ENCODE results near the gene WSB1.
"Not testable (repeated sequence)": the region's sequence is repeated elsewhere in the genome, so short reads cannot be mapped to it uniquely, and the experiment has no call there.

Gene WSB1

GRCh38 chr17:27279132-27279531, 14.8 kb upstream of the WSB1 start:
- DNase-seq (ENCODE audit: low read depth, low spot score) = not testable (repeated sequence)

- no peak for DNase-seq (ENCODE audit: low read depth, low spot score)
Measured at GRCh38 chr17:27280527-27280926, 13.4 kb upstream of the WSB1 start.

- no peak for DNase-seq (ENCODE audit: low read depth, low spot score)
Measured at GRCh38 chr17:27281438-27281837, 12.5 kb upstream of the WSB1 start.

GRCh38 chr17:27282054-27282551, 11.8 kb upstream of the WSB1 start:
- peak; percentile 28 for DNase-seq (ENCODE audit: low read depth, low spot score)

- DNase-seq (ENCODE audit: low read depth, low spot score) = no peak
Measured at GRCh38 chr17:27283060-27283459, 10.9 kb upstream of the WSB1 start.

GRCh38 chr17:27283751-27284150, 10.2 kb upstream of the WSB1 start:
- DNase-seq (ENCODE audit: low read depth, low spot score) = no peak

- no peak for DNase-seq (ENCODE audit: low read depth, low spot score)
Measured at GRCh38 chr17:27284811-27285415, 9.0 kb upstream of the WSB1 start.

GRCh38 chr17:27285516-27285915, 8.4 kb upstream of the WSB1 start:
- no peak for DNase-seq (ENCODE audit: low read depth, low spot score)

GRCh38 chr17:27288183-27288582, 5.7 kb upstream of the WSB1 start:
- no peak for DNase-seq (ENCODE audit: low read depth, low spot score)

- no peak for DNase-seq (ENCODE audit: low read depth, low spot score)
Measured at GRCh38 chr17:27289856-27290255, 4.1 kb upstream of the WSB1 start.

- DNase-seq (ENCODE audit: low read depth, low spot score) = no peak
Measured at GRCh38 chr17:27290916-27291598, 2.9 kb upstream of the WSB1 start.

- DNase-seq (ENCODE audit: low read depth, low spot score) = no peak
Measured at GRCh38 chr17:27293359-27293897, 486 bp upstream of the WSB1 start.

- peak; percentile 83 for DNase-seq (ENCODE audit: low read depth, low spot score)
Measured at GRCh38 chr17:27294689-27295630, 1.0 kb downstream of the WSB1 start.

- DNase-seq (ENCODE audit: low read depth, low spot score) = no peak
Measured at GRCh38 chr17:27295945-27296344, 2.0 kb downstream of the WSB1 start.

- peak; percentile 32 for DNase-seq (ENCODE audit: low read depth, low spot score)
Measured at GRCh38 chr17:27296428-27296979, 2.6 kb downstream of the WSB1 start.

GRCh38 chr17:27299384-27300049, 5.6 kb downstream of the WSB1 start:
- no peak for DNase-seq (ENCODE audit: low read depth, low spot score)

- DNase-seq (ENCODE audit: low read depth, low spot score) = no peak
Measured at GRCh38 chr17:27303734-27304133, 9.8 kb downstream of the WSB1 start.

GRCh38 chr17:27306276-27306835, 12.4 kb downstream of the WSB1 start:
- DNase-seq (ENCODE audit: low read depth, low spot score) = no peak

- no peak for DNase-seq (ENCODE audit: low read depth, low spot score)
Measured at GRCh38 chr17:27310565-27311110, 16.7 kb downstream of the WSB1 start.

- no peak for DNase-seq (ENCODE audit: low read depth, low spot score)
Measured at GRCh38 chr17:27313301-27313700, 19.4 kb downstream of the WSB1 start.

Data from astrocyte of the hippocampus (primary cell).